K562 (cell line): Measurements from ENCODE around the gene CPT1B. TPM values are rescaled to one million over a fixed set of nuclear protein-coding genes. Genes with fewer than 3 reads are reported as not detected.
A peak's percentile ranks its signal among the peaks of the same experiment; 100 is the strongest.

Experiments
- ATAC-seq: fragments of 200-7000 bp; cut with Tn5 transposase; 3 replicates; pipeline ENCODE4 v1.9.1; 2020; ENCODE audit warnings: moderate library complexity
- BruUV-seq: library from RNA; stranded (reverse); fragments of 400-500 nt; replicated peaks from 2 replicates; lab custom pipeline; 2021; lab: Mats Ljungman, UMichigan
- CTCF ChIA-PET: fragments of 300-600 bp; formaldehyde crosslinking; extraction: SDS; loops from one replicate; lab custom pipeline; 2021; ENCODE audit warnings: low intra/inter-chr PET ratio; lab: Yijun Ruan, JAX
- POLR2A ChIA-PET: fragments of 300-600, 350-650 bp; sonication (Branson Sonifier 250); formaldehyde crosslinking; extraction: SDS; loops from one replicate; lab custom pipeline; 2021; ENCODE audit warnings: antibody characterized with exemption, inconsistent platforms; lab: Yijun Ruan, JAX
- DNase-seq, 4 experiments: peaks; one replicate each; pipeline versions ENCODE4 v3.0.0 to v3.0.0-alpha.2; 2011 to 2018; ENCODE audit warnings: low spot score in 3 of 4, mixed read lengths in 3 of 4; ENCODE audit errors: extremely low read depth in 1 of 4
- FAIRE-seq: peaks from 2 replicates; lab custom pipeline; 2011; peaks lifted over from hg19 to GRCh38; lab: Jason Lieb, UNC
- H2AFZ ChIP-seq: 2 replicates; pipeline ENCODE4 v1.6.0; 2011; ENCODE audit warnings: low read depth, low read length, control low read depth, inconsistent platforms
- H3K27ac ChIP-seq: fragments of 200-600 bp; 3 replicates; pipeline ENCODE4 v1.8.0; 2011; ENCODE audit warnings: low read depth, mild to moderate bottlenecking, control low read depth, inconsistent platforms, low read length, moderate library complexity, mixed read lengths; ENCODE audit errors: extremely low read depth
- H3K27me3 ChIP-seq, 2 experiments: fragments of 300-600 bp in 1 of 2; 2 replicates in 1 of 2; 3 replicates in 1 of 2; pipeline versions ENCODE4 v1.6.0 to v1.8.0; 2011; ENCODE audit warnings: inconsistent platforms in 2 of 2, low read length in 2 of 2, mild to moderate bottlenecking in 1 of 2, mixed read lengths in 1 of 2, moderate library complexity in 1 of 2; ENCODE audit not compliant: control insufficient read depth in 2 of 2, insufficient read depth in 2 of 2
- H3K36me3 ChIP-seq: fragments of 300-600 bp; 3 replicates; pipeline ENCODE4 v1.8.0; 2011; ENCODE audit warnings: mild to moderate bottlenecking, low read length, inconsistent platforms; ENCODE audit not compliant: control insufficient read depth, insufficient read depth
- H3K4me1 ChIP-seq, 2 experiments: fragments of 200-600 bp in 1 of 2; replicated peaks in 1 of 2; 2 replicates in 1 of 2; 3 replicates in 1 of 2; pipeline versions ENCODE4 v1.5.1 to v1.8.0; 2011; ENCODE audit warnings: inconsistent platforms in 2 of 2, low read length in 2 of 2, mild to moderate bottlenecking in 1 of 2, mixed read lengths in 1 of 2, moderate library complexity in 1 of 2; ENCODE audit not compliant: control insufficient read depth in 2 of 2, insufficient read depth in 2 of 2
- H3K4me2 ChIP-seq: 2 replicates; pipeline ENCODE4 v1.6.1; 2011; ENCODE audit warnings: low read length, control low read depth, inconsistent platforms, mixed read lengths; ENCODE audit not compliant: insufficient read depth
- H3K4me3 ChIP-seq: fragments of 200-600 bp; sonication (generic), shearing (Covaris generic); 2 replicates; pipeline ENCODE4 v1.5.1; 2016; ENCODE audit warnings: control low read depth, inconsistent platforms
- H3K79me2 ChIP-seq: fragments of 200-600 bp; 3 replicates; pipeline ENCODE4 v1.8.0; 2011; ENCODE audit warnings: low read length, inconsistent platforms; ENCODE audit not compliant: control insufficient read depth, insufficient read depth
- H3K9ac ChIP-seq, 2 experiments: 2 replicates each; pipeline versions ENCODE4 v1.6.0 to v1.6.1; 2011; ENCODE audit warnings: low read depth in 2 of 2, low read length in 2 of 2, control low read depth in 1 of 2, inconsistent platforms in 1 of 2, mild to moderate bottlenecking in 1 of 2, mixed read lengths in 1 of 2; ENCODE audit not compliant: insufficient read depth in 1 of 2
- H3K9me1 ChIP-seq: one replicate; pipeline ENCODE4 v1.6.0; 2011; ENCODE audit warnings: inconsistent platforms, mild to moderate bottlenecking, low read length, moderate library complexity; ENCODE audit not compliant: control insufficient read depth, insufficient read depth
- H3K9me3 ChIP-seq: replicated peaks from 2 replicates; pipeline ENCODE4 v1.5.1; 2011; ENCODE audit warnings: low read depth, low read length, inconsistent platforms; ENCODE audit not compliant: control insufficient read depth, insufficient read depth
- H4K20me1 ChIP-seq: replicated peaks from 2 replicates; pipeline ENCODE4 v1.6.1; 2011; ENCODE audit warnings: low read length, inconsistent platforms, mixed read lengths; ENCODE audit not compliant: control insufficient read depth, insufficient read depth
- ARHGAP35 ChIP-seq: fragments of 450-650 bp; IDR thresholded peaks from 2 replicates; pipeline ENCODE4 v1.6.1; 2018; ENCODE audit not compliant: partially characterized antibody
- BRD9 ChIP-seq: fragments of 450-650 bp; IDR thresholded peaks from 2 replicates; pipeline ENCODE4 v1.6.1; 2018; ENCODE audit warnings: low read depth; ENCODE audit not compliant: partially characterized antibody
- CBX3 ChIP-seq, 2 experiments: IDR thresholded peaks; 1 replicate in 1 of 2; 2 replicates in 1 of 2; pipeline ENCODE4 v1.6.1; 2012; ENCODE audit warnings: inconsistent platforms in 2 of 2, low read length in 2 of 2, borderline replicate concordance in 1 of 2, control low read depth in 1 of 2
- CBX8 ChIP-seq: fragments of 200-600 bp; sonication (generic); IDR thresholded peaks from 2 replicates; pipeline ENCODE4 v1.6.1; 2012; ENCODE audit warnings: borderline replicate concordance, mixed run types, low read depth, mild to moderate bottlenecking, moderate library complexity, mixed read lengths, low read length, control low read depth, inconsistent platforms; ENCODE audit not compliant: poor library complexity, severe bottlenecking; ENCODE audit errors: extremely low read depth
- KDM4B ChIP-seq, 2 experiments: fragments of 450-650 bp in 1 of 2; sonication (generic) in 1 of 2; IDR thresholded peaks; 2 replicates each; pipeline ENCODE4 v1.6.1; 2016 to 2017; ENCODE audit warnings: borderline replicate concordance in 2 of 2, antibody characterized with exemption in 1 of 2, low read depth in 1 of 2, mild to moderate bottlenecking in 1 of 2
- MEF2D ChIP-seq: conservative IDR thresholded peaks from 2 replicates; pipeline ENCODE4 v1.6.1; 2016; ENCODE audit warnings: low read depth, missing genetic modification characterization, missing compliant biosample characterization
- PML ChIP-seq: IDR thresholded peaks from 2 replicates; pipeline ENCODE4 v1.6.1; 2012; ENCODE audit warnings: low read length, inconsistent platforms
- RBFOX2 ChIP-seq: fragments of 200-400 bp; formaldehyde crosslinking; IDR thresholded peaks from 2 replicates; pipeline ENCODE4 v1.6.1; 2017; ENCODE audit warnings: low read depth, mild to moderate bottlenecking, low read length, moderate library complexity
- RBM15 ChIP-seq: fragments of 200-400 bp; formaldehyde crosslinking; IDR thresholded peaks from 2 replicates; pipeline ENCODE4 v1.6.1; 2018; ENCODE audit warnings: mild to moderate bottlenecking, low read length, moderate library complexity; ENCODE audit not compliant: insufficient read depth
- THRAP3 ChIP-seq: fragments of 450-650 bp; IDR thresholded peaks from 2 replicates; pipeline ENCODE4 v1.6.1; 2016; ENCODE audit warnings: mild to moderate bottlenecking, inconsistent platforms, borderline replicate concordance
- ZNF24 ChIP-seq: fragments of 450-650 bp; IDR thresholded peaks from 2 replicates; pipeline ENCODE4 v1.6.1; 2016
- ZNF668 ChIP-seq: fragments of 250-450 bp; sonication (Bioruptor Pico); IDR thresholded peaks from 2 replicates; pipeline ENCODE4 v1.8.0; 2022; ENCODE audit warnings: mild to moderate bottlenecking, inconsistent platforms
- ZNF76 ChIP-seq: fragments of 250-450 bp; sonication (Bioruptor Pico); IDR thresholded peaks from 2 replicates; pipeline ENCODE4 v1.4.0; 2020; ENCODE audit warnings: mild to moderate bottlenecking, moderate library complexity, borderline replicate concordance
- WGBS: fragments of 100-300 bp; shearing (Covaris generic); methylation state at CpG from one replicate; pipeline ENCODE4 v1.1.6; 2016; ENCODE audit warnings: low coverage, mixed read lengths; ENCODE audit not compliant: insufficient coverage; ENCODE audit errors: missing lambda C conversion rate; 5-methylcytosine and 5-hydroxymethylcytosine counted together
- in situ Hi-C: fragments of 300-500 bp; cut with MboI; formaldehyde crosslinking; loops from 4 replicates; pipeline ENCODE4 v1.15.0; 2018; ENCODE audit warnings: inconsistent platforms, mixed read lengths
- intact Hi-C: fragments of 100-400 bp; cut with micrococcal nuclease; formaldehyde crosslinking; loops from 2 replicates; pipeline ENCODE4 v1.14.2; 2022
- polyA plus RNA-seq, 8 experiments: library from polyadenylated mRNA; depleted of rRNA in 4 of 8; stranded (reverse) in 5 of 8; unstranded in 3 of 8; fragments of >200 nt; fragmentation: Nextera tagmentation in 2 of 8; fragmentation: Illumina TruSeq in 1 of 8; extraction: Ambion mirVana in 2 of 8; extraction: Trizol in 1 of 8; gene quantifications; 2 replicates each; pipeline versions ENCODE4 v1.2.1 to v1.2.3, GENCODE V29; 2011 to 2014; ENCODE audit warnings: inconsistent platforms in 1 of 8, missing spikeins in 1 of 8
- total RNA-seq, 7 experiments: library from RNA; depleted of rRNA in 6 of 7; stranded (reverse); fragments of >200 nt in 6 of 7; fragmentation: Illumina TruSeq in 2 of 7; extraction: Trizol in 2 of 7; gene quantifications; 2 replicates each; pipeline versions ENCODE4 v1.2.1 to v1.2.3, GENCODE V29; 2011 to 2021; ENCODE audit warnings: low replicate concordance in 1 of 7

Gene CPT1B
- total and polyA plus RNA-seq, 9 of the 15 experiments (the other 6 are each of a cell fraction or from before 2014, with no cell fraction given): 0.35 to 6.1 (median 2.6) TPM

DNA sequence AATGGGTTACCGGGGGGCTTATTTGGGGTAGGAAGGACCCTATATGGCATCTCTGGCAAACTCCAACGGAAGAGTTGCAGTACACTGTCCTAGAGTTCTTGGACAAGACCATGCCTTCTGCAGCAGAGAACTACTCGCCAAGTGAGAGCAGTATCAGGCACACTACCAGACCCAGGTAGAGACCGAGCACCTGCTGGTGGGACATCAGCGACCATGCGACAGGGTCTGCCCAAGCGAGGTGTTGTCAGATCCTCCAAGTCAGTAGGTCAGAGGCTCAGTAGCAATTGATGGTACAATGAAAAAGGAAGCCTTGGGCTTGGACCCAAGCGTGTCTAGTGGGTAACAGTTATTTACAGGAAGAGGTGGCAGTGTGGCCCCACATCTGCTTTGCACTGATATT, 7.6 kb upstream of the CPT1B start:
- Histone ChIP-seq H3K9me3 (no peaks in the 10 kb centered on the region), H3K4me3 (no peak overlapping the region), H3K4me1 (peaks cover 15 to 20% of the 10 kb centered on the region in 2 experiments; a peak in 4 of 5 replicates), H3K27me3 (peaks cover 0 to 3% of the 10 kb centered on the region in 2 experiments; a peak in 2 of 5 replicates)
- TF ChIP-seq PML: no peak
- TF ChIP-seq RBM15: no peak
- no peak for TF ChIP-seq CBX3 (IDR thresholded peaks at IDR 0.05; ENCODE audit: borderline replicate concordance in 1 of 2, low read length in 2 of 2)
- TF ChIP-seq RBFOX2: no peak
- no peak for TF ChIP-seq ZNF76 (CRISPR knock-in tag)
- TF ChIP-seq BRD9: no peak
- TF ChIP-seq KDM4B (IDR thresholded peaks at IDR 0.05; ENCODE audit: borderline replicate concordance in 2 of 2, low read depth in 1 of 2): no peak
- no peak for TF ChIP-seq MEF2D (tag)
- no peak for TF ChIP-seq ZNF24
- no peak for TF ChIP-seq ARHGAP35
- TF ChIP-seq ZNF668 (CRISPR knock-in tag): no peak
- no peak for TF ChIP-seq THRAP3
- TF ChIP-seq CBX8: no peak
- TF ChIP-seq, all 486 proteins: peak for 0
- intact Hi-C loops: no loop called here
- Histone ChIP-seq H3K27ac (no peak overlapping the region), H2AFZ (no peak overlapping the region), H4K20me1 (no peaks in the 10 kb centered on the region), H3K9ac (no peak overlapping the region), H3K9me1 (no peaks in the 10 kb centered on the region), H3K4me2 (peak overlapping the region; percentile 55; the same call in 1 of the 2 replicates), H3K36me3 (no peaks in the 10 kb centered on the region; the same call in 2 of the 3 replicates), H3K79me2 (peaks cover 6% of the 10 kb centered on the region; the same call in 2 of the 3 replicates)
- no TSS peak for BruUV-seq
- ChIA-PET CTCF (no interaction called here), POLR2A (interaction anchor here (2.7 kb wide), 1 partner anchor 20 kb away, joined by 8 read pairs; no protein-coding TSS in a partner anchor)
- in situ Hi-C loops: no loop called here
- no peak for ATAC-seq
- FAIRE-seq: no peak
- WGBS: 43% methylated on average over 8 of the region's 8 CpGs
- no peak for DNase-seq
